OCI-LY1 (cell line): Measurements from ENCODE around the gene CRYL1.

Experiments used
- EZH2 ChIP-seq: fragments of 200-600 bp; sonication (generic), shearing (Covaris generic); IDR thresholded peaks from 2 replicates; pipeline ENCODE4 v1.8.0; 2017; ENCODE audit warnings: borderline replicate concordance, mixed run types, mild to moderate bottlenecking, antibody characterized with exemption, low read length, moderate library complexity, mixed read lengths
- TF ChIP-seq, protein P1 (sequence below): fragments of 200-600 bp; sonication (generic), shearing (Covaris generic); IDR thresholded peaks from 2 replicates; pipeline ENCODE4 v1.5.1; 2017; ENCODE audit warnings: mild to moderate bottlenecking, antibody characterized with exemption, low read length, moderate library complexity, mixed read lengths

DNA sequence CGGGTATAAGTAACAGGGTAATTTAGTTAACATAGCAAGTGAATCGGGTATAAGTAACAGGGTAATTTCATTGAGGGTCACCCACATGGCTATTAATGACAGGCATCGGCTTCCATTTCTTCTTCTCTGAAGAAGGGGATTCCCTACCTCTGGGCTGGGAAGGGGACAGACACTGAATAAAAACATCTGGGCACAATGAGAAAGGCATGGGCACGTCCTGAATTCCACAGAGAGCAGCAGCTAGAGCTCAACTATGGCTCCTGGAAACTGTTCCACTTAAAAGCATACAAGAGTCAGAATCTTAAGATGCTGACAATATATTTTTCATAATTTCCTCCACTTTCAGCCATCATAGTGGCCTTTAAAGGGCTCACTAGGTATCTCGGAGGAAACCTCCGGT, 51.8 kb downstream of the CRYL1 start:
- TF ChIP-seq, protein P1, sequence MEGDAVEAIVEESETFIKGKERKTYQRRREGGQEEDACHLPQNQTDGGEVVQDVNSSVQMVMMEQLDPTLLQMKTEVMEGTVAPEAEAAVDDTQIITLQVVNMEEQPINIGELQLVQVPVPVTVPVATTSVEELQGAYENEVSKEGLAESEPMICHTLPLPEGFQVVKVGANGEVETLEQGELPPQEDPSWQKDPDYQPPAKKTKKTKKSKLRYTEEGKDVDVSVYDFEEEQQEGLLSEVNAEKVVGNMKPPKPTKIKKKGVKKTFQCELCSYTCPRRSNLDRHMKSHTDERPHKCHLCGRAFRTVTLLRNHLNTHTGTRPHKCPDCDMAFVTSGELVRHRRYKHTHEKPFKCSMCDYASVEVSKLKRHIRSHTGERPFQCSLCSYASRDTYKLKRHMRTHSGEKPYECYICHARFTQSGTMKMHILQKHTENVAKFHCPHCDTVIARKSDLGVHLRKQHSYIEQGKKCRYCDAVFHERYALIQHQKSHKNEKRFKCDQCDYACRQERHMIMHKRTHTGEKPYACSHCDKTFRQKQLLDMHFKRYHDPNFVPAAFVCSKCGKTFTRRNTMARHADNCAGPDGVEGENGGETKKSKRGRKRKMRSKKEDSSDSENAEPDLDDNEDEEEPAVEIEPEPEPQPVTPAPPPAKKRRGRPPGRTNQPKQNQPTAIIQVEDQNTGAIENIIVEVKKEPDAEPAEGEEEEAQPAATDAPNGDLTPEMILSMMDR, result no peak
- TF ChIP-seq EZH2, result no peak
